Dermis blood vessel endothelial cell (primary cell): ENCODE results near the gene ABHD11. TPM values are rescaled to one million over a fixed set of nuclear protein-coding genes. Genes with fewer than 3 reads are reported as not detected.
"Not testable (repeated sequence)": the region's sequence is repeated elsewhere in the genome, so short reads cannot be mapped to it uniquely, and the experiment has no call there.

ENCODE experiments used
- DNase-seq: peaks from one replicate; pipeline ENCODE4 v3.0.0; 2010
- total RNA-seq: library from RNA; depleted of rRNA; stranded (reverse); fragments of >200 nt; gene quantifications from 2 replicates; pipeline ENCODE4 v1.2.3, GENCODE V29; 2014

The ABHD11 gene
- total RNA-seq, 1 donor from 2014 or later, result 6.1 TPM

DNA sequence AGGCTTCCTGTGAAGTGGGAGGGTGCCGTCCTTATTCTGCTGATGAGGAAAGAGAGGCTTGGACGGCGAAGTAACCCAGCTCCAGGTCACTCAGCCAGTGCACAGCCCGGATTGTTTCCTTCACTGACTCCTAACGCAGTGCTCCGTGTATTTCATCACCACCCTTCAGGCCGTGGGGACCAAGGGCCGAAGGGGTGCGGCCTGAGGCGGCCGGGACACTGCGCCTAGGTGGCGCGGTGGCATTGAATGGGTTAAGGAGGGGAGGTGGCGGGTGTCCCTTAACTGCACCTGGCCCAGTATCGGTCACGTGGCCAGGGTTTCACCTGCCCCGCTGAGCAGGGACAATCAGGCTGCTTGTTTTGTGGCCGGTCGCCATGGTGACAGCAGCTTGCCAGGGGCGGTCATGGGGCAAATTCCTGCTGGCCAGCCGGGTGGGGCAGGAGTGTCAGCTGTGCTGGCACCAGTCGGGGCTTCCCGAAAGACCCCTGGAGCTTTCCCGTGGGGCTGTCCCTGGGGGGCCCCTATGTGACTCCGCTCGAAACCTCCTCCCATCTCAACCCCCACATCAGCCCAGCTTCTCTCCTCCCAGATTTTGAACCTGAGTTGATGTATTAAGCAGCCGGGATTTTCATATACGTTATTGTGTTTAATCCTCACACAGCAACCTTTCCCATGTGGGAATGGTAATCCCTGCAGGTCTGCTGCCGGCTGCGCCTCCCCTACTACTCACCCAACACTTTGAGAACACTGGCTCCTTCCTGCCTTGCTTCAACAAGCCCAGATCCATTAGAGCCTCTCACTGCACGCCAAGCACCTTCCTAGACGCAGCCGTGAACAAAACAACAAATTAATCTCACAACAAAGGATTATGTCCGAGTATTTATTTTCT, 4.4 kb upstream of the ABHD11 start:
- DNase-seq, result peak; percentile 48

DNA sequence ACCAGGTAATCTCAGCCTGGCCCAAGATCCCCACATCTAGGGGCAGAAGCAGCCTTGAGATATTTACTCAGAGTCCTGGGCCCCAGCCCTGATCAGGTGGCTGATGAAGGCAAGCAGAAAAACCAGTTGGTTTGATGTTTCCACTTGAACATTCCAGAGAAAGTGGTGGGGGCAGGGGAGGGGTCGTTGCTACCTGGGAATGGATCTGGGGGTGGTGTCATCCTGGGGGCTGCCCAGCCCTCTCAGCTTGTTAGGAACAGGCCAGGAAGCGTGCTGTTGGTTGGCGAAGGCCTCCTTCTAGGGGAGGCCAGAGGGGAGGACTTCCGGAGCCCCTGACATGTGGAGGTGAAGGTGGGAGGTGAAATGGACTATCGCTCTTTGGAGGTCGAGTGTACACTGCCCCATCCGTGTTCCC, 3.7 kb upstream of the ABHD11 start:
- DNase-seq, result no peak

DNA sequence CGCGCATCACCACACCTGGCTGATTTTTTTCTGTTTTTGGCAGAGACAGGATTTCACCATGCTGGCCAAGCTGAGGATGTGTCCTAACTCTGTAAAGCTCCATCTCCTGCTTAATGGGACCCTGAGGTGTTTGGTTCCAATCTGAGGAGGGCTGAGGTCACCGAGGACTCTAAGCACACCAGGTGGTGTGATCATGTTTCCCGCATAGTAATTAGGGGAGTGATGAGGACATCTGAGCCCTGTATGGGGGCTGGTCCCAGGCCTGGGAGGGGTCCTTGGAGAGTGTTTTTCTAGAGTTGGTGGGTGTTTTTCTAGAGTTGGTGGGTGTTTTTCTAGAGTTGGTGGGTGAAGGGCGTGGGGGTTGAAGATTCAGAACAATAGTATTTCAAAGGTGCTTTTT, 3.0 kb upstream of the ABHD11 start:
- DNase-seq, result no peak

DNA sequence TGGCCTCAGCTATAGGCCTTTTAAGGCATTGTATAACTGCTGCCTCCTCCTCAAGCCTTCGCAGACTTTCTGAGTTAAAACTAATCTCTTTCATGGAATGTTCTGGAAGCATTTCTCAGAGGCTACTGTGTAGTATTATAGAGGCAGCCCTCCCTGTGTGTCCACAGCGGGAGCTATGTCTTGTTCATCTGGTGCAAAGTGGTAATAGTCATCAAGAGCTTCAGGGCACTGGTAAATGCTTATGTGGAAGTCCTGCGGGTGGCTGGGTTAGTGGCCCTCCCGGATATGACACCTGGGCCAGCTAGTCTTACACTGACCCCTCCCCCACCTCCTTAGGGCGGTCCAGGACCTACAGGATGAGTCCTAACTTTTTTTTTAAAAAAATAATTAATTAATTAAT, 2.2 kb upstream of the ABHD11 start:
- no peak for DNase-seq

GRCh38 chr7:73740212-73740611, 1.6 kb upstream of the ABHD11 start:
- DNase-seq, result no peak

DNA sequence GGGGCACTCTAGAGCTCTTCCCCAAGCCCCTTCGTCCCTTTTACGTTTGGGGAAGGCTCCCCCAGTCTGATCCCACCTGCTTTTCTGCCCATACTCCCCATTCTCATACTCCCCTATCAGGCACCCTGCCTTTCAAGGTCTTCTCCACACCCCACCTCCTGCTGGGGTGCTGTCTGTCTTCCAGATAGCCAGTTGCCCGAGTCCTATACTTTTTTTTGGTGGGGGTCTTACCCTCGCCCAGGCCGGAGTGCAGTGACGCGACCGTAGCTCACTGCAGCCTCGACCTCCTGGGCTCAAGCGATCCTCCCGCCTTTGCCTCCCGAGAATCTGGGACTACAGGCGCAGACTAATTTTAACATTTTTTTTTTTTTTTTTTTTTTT, 775 bp upstream of the ABHD11 start:
- no peak for DNase-seq

- peak; percentile 58 for DNase-seq
Measured at GRCh38 chr7:73738220-73738611, 386 bp downstream of the ABHD11 start.

DNA sequence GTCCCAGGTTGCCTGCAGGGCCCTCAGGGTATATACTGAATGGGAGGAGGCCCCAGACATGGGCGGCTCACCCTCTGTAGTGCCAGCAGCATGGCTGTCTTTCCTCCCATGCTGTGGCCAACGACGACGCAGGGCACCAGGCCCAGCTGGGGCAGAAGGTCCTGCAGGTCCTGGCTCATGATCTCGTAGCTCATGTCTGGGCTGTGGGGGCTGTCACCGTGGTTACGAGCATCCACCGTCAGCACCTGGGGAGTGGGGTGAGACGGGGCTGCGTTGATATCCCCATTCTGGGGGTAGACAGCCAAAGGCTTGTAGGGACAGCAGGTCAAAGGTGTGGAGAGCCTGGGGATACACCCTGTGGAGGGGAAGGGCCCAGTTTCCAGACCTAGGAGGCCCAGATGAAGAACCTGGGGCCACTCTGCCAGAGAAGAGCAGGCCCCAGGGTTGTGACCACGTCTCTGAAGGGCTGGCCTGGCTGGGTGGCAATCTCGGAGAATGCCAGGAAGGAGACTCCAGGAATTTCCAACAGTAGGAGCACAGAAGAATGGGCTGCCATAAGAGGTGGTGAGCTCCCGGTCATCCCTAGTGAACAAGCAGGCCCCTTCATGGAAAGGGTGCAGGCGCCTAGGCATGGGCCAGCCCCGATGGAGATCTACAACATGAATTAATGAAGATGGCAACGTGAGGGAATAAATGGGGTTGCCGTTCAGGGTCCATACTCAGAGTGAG, 947 bp downstream of the ABHD11 start:
- DNase-seq, result no peak

DNA sequence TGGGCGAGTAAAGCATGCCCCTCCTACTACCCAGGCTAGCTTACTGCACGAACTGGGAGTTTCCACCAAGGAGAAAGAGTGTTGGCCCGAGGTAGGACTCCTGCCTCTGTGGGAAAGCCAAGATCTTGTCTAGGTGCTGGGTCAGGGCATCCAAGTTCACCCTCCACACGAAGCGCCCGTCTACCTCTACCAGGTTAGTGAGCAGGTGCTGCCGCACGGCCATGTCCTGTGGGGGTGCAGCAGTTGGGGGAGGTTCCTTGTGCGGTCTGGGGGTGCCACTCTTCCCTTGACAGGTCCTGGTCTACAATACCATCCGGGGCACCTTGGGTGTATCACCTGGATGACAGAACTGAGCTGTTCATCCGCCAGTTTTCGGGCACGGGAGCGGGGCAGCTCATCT, 1.7 kb downstream of the ABHD11 start:
- no peak for DNase-seq

DNA sequence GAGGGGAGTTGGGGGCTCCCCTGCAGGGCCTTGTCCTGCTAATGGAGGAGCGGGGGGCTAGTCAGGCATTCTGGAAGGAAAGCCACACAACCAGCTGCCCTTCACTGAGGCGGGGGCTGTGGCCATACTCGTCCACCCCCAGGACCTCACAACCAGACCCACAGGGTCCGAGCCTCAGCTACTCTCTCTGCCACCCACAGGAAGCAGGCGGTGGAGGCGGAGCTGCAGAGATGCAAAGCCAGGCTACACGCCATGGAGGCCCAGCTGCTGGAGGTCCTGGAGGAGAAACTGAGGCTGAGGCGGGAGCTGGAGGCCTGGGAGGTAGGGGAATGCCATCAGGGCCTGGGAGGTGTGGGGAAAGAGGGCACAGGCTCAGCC, 3.1 kb downstream of the ABHD11 start:
- no peak for DNase-seq

GRCh38 chr7:73734619-73735527, 3.7 kb downstream of the ABHD11 start:
- peak; percentile 93 for DNase-seq

DNA sequence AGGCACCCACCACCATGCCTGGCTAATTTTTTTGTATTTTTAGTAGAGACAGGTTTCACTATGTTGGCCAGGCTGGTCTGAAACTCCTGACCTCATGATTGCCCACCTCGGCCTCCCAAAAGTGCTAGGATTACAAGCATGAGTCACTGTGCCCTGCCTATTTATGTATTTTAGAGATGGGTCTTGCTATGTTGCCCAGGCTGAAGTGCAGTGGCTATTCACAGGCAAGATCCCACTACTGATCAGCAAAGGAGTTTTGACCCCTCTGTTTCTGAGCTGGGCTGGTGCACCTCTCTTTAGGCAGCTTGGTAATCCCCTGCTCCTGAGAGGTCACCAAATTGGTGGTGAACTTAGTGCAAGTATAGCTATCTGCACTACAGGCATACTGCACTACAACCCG, 6.2 kb downstream of the ABHD11 start:
- DNase-seq, result no peak

GRCh38 chr7:73730485-73730884, 8.1 kb downstream of the ABHD11 start:
- DNase-seq, result no peak

- DNase-seq, result no peak
Measured at GRCh38 chr7:73728551-73728950, 10.1 kb downstream of the ABHD11 start.

DNA sequence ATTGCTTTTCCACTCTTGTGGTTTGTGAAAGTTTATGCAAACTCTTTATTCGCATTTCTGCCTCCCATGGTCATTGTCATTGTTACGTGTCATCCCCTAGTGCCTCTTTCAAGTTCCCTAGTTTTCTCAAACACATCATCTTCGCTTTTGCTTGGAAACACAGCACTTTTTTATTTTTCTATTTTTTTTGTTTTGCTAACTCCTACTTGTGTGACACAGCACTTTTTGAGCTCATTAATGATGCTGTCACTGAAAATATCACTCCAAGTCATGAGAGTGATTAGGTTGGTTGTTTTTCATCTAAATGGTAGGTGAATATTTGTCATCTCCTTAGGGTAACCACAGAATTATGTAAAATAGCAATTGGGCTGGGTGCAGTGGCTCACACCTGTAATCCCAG, 10.7 kb downstream of the ABHD11 start:
- no peak for DNase-seq

DNA sequence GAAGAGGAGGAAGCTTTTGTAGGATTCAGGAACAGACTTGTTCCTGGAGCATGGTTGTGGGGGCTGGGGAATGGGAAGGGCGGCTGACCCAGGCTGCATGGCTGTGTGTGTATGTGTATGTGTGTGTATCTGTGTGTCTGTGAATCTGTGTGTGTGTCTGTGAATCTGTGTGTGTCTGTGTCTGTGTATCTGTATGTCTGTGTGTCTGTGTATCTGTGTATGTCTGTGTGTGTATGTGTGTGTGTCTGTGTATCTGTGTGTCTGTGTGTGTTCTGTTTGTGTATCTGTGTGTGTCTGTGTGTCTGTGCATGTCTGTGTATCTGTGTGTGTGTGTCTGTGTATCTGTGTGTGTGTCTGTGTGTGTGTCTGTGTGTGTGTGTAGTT, 12.5 kb downstream of the ABHD11 start:
- DNase-seq, result no peak

- DNase-seq, result no peak
Measured at GRCh38 chr7:73723813-73724212, 14.8 kb downstream of the ABHD11 start.

DNA sequence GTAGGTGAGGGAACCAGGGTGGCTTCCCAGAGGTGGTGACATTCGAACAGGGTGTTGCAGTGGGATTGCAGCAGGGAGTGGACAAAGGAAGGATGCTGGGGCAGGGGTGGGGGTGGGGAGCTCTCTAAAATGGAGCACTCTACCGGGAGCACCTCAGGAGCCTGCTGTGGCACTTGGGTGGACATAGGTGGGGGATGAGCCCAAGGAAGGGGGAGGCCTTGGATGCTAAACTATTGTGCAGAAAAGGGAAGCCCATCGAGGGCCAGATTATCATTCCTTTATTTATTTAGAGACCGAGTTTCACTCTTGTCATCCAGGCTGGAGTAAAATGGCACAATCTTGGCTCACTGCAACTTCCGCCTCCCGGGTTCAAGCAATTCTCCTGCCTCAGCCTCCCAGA, 15.8 kb downstream of the ABHD11 start:
- DNase-seq, result no peak

DNA sequence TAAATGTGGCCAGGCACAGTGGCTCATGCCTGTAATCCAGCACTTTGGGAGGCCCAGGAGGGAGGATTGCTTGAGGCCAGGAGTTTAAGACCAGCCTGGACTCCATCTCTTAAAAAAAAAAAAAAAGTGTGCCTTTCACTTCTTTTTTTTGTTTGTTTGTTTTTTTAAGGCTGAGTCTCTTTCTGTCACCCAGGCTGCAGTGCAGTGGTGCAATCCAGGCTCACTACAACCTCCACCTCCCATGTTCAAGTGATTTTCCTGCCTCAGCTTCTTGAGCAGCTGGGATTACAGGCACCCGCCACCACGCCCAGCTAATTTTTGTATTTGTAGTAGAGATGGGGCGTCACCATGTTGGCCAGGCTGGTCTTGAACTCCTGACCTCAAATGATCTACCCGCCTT, 16.4 kb downstream of the ABHD11 start:
- DNase-seq, result not testable (repeated sequence)

GRCh38 chr7:73721377-73721817, 17.2 kb downstream of the ABHD11 start:
- DNase-seq, result no peak

DNA sequence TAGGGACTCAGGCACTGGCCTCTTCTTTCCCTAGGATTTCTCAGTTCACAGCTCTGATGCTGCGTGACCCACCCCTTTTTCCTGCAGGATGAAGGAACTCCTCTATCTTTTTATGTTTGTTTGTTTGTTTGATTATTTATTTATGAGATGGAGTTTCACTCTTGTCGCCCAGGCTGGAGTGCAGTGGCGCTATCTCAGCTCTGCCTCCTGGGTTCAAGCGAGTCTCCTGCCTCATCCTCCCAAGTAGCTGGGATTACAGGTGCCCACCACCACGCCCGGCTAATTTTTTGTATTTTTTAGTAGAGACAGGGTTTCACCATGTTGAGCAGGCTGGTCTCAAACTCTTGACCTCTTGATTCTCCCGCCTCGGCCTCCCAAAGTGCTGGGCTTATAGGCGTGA, 18.2 kb downstream of the ABHD11 start:
- DNase-seq, result not testable (repeated sequence)

DNA sequence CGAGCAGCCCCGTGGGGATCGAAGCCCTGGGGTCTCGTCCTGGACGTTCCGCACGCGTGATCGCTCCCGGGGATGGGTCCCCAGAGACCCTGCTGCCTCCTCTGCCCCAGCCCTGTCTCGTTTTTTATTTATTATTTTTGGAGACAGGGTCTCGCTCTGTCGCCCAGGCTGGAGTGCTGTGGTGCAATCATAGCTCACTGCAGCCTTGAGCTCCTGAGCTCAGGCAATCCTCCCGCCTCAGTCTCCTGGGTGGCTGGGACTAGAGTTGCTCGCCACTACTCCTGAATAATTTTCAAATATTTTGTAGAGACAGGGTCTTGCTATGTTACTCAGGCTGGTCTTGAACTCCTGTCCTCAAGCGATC, 18.8 kb downstream of the ABHD11 start:
- DNase-seq, result no peak
